ENCODE data around the gene AFAP1.

Gene AFAP1

DNA sequence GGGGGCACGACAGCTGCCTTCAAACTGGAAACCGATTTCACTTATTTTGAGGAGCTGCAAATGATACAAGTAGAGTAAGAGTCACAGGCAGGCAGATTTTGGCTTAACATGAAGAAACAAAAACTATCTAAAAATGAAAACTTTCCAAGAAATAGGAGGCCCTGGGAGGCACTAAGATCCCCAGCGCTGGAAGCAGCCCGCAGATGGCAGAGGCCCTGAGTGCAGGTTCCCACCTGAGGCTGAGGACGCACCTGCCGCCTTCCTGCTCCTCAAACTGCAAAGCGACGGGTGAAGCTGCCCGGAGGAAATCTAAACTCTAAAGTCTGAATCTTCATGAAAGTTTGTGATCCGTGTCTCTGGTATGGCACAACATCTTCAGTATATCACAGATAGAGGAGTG, 138.7 kb downstream of the AFAP1 start:
- no peak for DNase-seq

DNA sequence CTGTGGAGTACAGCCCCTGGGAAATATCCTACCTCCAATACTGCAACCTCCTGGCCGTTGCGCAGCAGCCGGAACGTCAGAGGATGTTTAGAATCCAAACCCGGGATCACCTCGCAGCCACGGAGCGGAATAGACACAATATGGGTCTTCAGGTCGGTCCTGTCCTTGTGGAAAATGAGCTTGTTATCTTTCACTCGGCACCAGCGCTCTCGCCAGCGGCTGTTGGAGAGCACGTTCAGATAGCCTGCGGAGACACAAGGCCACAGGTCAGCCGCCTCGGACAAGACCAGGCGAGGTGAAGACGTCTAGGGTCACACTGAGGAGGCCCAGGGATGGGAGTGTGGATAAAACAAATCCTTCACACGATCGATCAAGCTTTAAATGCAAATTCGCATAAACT, 139.3 kb downstream of the AFAP1 start:
- DNase-seq = no peak

DNA sequence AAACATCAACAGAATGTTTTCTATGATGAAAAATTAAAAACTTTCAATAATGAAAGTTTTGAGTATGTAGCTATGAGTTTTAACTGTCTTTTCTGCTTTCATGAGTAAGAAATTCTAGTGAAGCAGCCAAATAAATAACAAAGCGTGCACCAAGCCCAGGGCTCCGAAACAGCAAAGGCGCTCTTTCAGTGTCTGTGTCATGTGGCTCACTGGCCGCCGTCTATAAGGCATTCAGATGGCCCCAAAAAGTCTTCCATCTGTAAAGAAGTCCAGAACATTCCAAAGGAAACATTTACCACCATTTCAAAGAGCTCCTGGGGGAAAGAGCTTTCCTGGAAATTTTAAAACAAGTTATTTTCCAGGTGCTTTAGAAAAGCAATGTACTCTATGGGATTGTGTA, 139.9 kb downstream of the AFAP1 start:
- DNase-seq = no peak

DNA sequence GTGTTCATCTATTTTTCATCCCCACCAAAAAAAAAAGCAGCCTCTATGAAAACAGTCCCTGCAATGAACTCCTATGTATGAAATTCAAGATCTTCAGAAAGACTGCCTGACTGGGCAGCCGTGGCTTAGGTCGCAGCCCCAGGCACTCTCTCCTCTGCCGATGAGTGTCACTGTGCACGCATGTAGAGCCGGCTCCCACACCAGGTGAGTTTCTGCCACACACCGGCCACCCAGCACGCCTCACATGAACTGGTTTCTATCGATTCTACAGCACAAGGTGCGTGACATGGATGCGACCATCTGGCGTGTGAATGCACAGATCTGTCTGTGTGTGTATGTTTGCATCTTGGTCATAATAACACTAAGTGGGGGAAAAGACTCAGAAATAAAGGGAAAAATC, 140.4 kb downstream of the AFAP1 start:
- DNase-seq = no peak

DNA sequence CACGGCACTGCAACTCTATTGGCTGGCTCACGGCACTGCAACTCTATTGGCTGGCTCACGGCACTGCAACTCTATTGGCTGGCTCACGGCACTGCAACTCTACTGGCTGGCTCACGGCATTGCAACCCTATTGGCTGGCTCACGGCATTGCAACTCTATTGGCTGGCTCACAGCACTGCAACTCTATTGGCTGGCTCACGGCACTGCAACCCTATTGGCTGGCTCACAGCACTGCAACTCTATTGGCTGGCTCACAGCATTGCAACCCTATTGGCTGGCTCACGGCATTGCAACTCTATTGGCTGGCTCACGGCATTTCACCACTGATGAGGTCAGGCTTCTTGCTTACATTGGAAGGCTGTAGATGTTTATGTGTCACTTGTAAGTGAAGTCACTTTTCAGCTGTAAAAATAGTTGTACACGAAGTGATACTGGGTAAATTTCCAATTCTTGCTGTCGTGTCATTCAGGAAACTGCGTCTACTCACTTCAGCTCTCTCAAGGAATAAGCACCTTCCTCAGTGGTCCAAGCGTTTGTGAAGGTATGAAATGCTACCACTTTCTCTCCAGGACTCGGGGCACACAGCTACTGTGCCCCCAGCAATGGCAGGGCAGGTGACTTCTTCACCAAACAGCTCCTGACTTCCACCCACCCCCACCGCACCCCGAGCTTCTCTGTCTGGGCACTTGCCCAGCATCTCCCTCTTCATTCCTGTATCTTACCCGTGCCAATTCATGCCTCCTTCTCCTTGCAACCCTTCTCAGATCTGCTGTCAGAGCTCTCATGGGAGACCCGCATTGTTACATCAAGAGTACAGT, 141.3 kb downstream of the AFAP1 start:
- no peak for DNase-seq

DNA sequence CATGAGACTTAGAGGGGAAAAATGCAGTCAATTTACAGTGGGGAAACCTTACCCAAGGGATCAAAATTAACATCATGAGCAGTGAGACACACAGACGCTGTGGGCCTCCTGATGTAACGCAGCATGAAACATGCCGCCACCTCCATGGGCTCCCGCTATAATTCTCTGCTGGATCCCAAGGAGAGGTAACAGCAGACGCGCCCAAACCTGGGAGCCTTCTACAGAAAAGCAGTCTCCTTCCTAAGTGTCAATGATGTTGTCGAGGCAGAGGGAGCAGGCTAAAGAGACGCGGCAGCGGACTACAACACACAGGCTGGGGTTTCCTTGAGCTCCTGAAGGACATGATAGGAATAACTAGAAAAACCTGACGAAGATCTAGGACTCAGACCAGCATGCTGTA, 142.3 kb downstream of the AFAP1 start:
- no peak for DNase-seq

DNA sequence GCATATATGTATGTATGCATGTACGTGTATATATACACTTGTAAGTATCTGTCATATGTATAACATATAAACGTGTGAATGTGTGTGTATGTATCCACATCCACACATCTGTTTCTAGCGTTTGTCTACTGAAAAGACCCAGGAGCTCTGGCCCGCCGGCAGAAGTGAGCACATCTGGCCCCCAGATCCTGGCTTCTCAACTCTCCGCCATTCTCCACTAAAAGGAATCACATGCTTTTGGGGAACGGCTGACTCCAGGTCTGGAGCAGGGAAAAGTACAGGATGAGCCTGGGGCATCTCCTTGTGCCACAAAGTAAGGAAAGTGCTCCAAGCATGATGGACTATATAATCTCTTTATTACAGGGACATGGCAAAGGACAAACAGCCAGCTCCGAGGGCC, 143.7 kb downstream of the AFAP1 start:
- no peak for DNase-seq

DNA sequence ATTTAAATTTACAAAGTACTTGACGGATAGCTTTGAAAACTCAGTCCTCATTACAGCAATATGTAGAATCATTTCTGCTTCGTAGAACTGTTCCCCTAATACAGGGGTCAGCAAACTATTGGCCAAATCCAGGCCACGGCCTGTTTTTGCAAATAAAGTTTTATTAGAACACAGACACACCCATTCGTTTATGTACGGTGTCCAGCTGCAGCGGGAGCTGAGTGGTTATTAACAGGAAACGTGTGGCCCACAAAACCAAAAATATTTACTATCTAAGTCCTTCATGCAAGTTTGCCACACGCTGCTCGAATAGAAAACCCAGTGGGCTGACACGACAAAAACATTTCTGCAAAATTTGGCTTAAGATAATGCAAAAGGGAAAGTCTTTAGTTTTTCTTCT, 146.5 kb downstream of the AFAP1 start:
- DNase-seq = no peak

DNA sequence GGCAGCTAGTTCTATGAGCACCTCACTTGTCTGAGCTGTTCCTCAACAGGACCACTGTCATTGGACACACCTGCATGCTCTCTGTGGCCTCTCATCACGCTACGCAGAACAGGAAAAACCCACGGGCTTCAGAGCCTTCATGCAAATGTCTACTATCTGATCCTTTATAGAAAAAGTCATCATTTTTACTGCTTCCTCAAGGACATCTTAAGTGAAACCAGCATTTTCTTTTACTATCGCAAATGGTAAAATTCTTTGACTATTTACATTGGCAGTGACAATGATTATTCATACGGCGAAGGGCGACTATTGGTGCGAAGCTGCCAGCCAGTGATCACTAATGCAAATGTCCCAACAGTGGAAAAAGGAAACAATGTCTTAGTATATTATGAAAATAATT, 147.0 kb downstream of the AFAP1 start:
- DNase-seq = no peak

DNA sequence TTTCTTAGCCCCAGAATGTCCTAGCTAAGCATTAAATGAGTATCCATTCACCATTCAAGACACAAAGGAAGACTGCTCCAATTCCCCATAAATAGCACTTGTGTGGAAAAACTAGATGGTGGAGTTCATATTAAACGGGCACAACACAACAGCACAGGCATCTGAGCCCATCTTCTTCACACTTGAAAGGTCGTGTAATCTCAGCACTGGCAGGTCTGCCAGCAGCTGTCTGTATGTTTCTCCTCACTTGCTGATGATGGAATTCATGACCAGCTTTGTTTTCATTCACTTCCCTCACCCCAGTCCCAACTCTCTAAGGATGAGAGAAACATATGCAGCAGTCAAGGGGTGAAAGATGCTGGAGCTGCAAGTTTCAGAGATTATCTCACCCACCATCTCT, 148.7 kb downstream of the AFAP1 start:
- no peak for DNase-seq

DNA sequence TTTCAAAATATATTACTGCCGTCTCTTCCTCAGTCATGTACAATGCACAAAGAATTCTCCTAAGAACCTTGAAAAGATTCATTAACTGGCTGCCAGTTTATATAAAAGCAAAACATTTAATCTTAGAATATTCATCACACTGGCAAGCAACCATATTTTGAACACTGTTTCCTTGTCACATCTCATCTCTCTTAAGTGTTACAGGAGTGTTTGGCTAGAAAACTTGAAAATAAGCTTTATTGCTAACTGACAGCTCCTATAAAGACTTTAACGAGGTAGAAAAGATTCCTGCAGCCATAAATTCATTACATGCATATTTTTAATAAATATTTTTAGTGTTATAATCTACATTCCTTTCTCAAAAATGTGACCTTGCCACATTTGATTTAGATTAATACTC, 149.6 kb downstream of the AFAP1 start:
- no peak for DNase-seq

DNA sequence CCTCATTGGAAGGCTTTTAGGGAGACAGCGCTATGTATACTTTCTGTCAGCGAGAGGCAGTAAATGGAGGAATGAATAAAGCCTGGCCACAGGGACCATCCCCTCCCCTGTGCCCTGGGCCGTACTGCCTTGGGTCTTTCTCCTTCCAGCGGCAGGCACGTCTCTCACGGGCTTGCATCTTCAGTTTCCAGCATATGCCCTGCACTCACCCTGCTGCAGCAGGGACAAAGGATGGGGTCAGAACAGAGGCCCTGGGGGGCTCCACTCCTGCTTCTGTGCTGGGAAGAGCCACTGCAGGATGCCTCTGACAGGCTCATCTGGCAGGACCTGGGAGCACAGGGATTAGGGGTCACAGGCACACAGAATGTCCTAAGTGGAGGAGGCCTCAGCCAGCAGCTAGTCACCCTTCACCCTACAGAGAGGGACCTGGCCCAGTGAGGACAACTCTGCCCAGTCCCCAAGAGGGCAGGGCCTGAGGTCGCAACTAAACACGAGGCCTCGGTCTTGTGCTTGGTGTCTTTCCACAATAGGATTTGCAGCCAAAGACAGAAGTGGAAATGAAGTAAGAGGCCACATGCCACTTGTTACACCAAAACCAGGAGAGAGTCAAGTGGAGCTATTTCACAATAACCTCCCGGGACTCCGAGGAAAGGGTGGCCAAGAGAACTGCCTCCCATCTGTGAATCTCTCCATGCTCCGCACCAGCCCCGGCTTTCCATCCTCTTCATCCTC, 150.8 kb downstream of the AFAP1 start:
- no peak for DNase-seq

DNA sequence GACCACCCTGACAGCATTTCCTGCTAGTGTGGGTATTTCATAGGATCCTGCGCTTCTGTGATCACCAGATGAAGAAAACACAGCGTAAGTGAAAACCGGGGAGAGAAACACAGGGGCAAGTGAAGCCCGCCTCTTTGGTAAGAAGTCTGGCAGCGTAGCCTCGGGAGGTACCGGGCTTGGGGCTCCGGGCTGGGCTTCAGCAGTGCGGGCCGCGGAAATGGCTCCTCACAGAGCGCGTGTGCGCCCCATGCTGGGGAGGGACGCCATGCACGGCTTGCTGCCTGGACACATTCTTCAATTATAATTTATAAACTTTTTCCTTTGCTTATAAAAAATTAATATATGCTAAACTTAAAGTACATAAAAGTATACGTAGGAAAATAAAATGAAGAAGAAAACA, 151.5 kb downstream of the AFAP1 start:
- DNase-seq = no peak

DNA sequence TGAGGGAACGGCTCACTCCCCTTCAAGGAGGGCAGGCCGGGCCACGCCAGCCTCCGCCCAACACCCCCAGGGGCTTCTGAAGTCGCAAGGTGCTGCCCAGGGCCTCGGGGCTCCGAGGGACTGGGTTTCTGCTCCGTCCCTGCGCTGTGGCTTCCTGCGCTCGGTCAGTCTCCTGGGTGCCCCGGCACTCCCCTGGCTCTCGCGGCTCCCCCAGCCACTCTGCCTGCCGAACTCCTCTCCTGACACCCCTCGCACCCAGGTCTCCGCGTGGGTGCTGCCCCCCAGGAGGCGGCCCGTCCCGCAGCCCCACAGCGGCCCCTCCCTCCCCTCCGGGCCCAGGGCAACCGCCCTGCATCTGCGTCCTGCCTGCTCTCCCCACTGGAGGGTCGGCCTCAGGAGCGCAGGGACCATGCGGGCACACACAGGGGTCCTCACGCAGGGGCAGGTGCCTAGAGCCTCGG, 151.9 kb downstream of the AFAP1 start:
- no peak for DNase-seq

DNA sequence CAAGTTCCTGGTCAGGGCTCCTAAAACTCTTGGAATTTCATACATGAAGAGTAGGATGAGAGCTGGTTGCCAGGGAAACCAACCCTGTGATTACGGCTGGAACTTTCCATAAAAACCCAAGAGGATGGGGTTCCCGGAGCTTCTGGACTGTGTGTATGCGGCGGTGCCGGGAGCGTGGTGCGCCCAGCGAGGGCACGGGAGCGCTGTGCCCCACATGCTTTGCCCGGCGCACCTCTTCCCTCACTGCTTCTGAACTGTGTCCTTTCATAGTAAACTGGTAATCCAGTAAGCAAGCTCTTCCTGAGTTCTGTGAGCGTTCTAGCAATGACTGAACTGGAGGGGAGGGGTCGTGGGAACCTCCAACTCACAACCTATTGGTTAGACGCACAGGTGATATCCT, 152.6 kb downstream of the AFAP1 start:
- DNase-seq = no peak

DNA sequence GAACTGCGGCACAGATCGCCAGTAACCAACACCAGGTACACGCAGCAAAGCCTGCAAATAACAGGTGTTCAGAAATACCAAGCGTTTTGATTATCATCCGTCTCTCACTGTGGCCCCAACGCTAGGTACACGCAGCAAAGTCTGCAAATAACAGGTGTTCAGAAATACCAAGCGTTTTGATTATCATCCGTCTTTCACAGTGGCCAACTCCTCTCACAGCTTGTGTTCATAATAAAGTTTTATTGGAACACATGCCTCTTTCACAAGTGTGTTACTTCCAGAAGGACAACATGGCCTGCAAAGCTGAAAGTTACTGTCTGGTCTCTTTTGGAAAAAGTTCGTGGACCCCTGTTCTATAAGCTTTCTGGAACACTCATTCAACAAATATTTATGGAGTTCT, 153.1 kb downstream of the AFAP1 start:
- DNase-seq = no peak

DNA sequence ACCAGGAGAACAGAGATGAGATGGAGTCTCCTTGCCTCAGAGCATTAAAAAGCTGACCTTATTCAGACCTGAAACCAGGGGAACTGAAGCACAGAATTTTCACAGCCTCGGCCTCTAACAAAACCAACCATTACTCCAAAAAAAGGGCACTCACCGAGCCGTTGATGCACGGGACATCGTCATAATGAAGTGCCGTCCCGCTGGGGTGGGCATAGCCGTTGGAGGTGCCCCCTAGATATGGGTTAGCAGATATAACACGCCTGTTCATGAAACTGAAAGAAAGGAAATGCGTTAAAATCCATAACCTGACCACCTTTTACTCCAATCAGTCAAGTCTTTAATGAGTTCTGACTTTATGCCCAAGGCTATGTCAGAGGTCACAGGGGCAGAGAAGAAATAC, 153.6 kb downstream of the AFAP1 start:
- DNase-seq = no peak

DNA sequence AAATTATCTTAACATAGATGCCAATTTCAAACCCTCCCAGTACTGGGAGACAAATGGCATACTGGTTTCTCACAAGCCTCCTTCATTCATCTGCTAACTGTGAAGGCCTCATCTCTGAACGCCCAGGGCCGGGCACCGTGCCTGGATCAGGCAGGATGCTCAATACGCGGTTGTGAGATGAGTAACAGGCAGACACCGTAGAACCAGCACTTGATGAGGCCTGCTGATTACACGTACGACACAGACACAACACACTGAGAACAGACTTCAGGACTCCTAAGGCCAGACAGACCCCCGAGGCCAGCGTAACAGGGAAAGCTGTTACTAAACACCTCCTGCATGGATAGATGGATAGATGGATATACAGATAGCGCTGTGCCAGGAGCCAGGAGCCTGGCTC, 154.6 kb downstream of the AFAP1 start:
- peak; percentile 41 for DNase-seq

DNA sequence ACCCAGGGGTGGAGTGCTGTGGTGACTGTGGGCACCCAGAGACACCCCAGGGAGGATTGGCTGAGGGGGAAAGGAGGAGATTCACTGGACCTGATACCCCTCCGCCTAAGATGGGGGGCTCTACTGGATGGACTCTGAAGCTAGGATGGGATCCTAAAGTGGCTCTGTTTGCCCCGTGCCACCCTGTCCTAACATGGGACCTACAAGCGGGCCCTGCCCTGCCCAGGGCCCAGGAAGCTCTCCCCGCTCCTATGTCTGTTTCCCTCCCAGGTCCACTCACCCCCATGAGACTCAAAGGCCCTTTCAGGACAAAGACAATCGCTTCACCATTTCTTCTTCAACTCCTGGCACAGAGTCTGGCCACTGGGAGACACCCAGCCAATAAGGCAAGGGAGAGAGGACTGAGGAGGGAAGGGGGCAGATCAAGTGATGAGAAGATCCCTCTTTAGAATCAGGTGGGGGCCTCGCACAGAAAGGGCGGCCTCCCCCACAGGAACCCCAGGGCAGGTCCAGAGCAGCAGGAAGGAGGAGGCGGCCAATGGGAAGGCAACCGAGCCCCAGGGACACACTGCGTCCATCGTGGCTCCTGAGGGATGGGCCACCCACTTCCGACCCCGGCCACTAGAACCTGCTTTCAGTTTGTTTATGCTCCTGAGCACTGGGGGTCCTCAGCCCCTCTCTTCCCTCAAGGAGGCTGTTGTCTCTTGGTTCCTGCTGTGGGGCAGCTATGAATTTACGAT, 155.4 kb downstream of the AFAP1 start:
- no peak for DNase-seq

DNA sequence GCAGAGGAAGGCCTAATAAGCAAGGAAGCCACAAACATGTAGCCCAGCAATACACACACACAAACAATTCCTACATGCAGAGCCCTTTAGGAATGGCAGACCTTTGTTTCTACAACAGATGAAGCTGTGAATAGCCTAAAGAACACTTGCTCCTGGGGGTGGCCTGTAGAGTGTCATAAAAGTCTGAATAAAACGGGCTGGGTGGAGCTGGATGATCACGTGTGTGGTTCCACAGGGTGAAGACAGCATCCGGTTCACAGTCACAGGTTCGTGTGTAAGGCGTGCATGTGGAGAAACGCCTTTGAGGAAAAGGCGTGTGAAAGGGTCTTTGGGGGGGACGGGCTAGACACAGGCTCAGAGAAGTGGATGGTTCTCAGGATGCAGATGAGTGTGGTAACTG, 156.1 kb downstream of the AFAP1 start:
- no peak for DNase-seq

DNA sequence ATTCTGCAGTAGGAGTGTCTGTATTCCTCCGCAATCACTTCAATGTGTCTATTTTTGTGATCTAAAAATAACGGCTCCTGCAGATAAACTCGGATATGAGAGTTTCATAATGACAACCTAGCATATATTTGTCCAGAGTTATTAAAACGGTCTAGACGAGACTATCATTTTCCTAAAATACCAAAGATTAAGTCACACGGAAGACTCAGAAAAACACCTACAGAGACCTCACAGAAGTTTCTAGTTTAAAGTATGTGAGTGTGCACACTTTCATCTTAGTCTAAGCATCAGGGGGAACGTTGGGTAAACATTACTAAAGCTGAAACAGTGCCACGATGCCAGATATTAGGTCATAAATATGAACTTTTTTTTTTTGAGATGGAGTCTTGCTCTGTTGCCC, 156.9 kb downstream of the AFAP1 start:
- DNase-seq = no peak

DNA sequence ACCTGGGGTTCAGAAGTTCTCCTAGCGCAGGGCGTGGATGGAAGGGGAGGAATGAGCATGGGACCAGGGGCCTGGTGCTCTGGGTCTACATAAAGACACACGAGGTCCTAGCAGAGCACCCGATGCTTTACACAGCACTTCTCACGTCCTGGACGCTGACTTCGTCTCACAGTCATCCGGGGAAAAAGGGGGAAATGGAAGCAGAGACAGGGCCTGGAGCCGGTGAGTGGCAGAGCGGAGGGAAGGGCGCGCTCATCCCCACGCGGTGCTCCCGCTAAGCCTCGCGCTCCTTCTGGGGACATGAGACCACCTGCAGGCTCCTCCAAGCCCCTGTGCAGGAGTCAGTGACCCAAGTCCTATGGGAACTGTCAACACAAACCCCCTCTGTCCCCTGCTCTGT, 157.7 kb downstream of the AFAP1 start:
- DNase-seq = no peak

DNA sequence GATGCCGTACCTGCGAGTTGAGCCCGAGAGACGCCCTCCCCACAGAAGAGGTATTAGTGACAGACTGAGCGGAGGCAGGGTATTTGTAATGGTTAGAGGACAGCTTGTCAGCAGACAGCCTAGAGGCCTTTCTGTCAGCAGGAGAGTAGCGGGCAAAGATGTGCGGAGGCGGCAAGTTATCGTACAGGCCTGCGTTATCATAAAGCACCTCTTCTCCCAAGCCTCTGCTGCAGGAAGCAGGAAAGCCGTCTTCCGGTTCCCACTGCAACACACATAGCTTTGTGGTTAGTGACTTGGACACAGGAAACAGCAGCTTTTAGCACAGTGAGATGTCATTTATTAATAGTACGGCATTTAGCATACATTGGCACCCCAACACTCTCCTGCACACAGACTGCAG, 158.3 kb downstream of the AFAP1 start:
- DNase-seq = no peak

Data from activated naive CD4-positive, alpha-beta T cell treated with Interleukin-2 at 50 U/mL for 16 hours (primary cell).